Neutrophil (primary cell): Measurements from ENCODE around the gene GATA1.

Experiments
- H3K27ac ChIP-seq: fragments of 200-600 bp; sonication (generic); 2 replicates; pipeline ENCODE4 v1.5.1; 2016; ENCODE audit warnings: mild to moderate bottlenecking, moderate library complexity
- H3K27me3 ChIP-seq: fragments of 200-600 bp; sonication (generic); 2 replicates; pipeline ENCODE4 v1.6.0; 2016; ENCODE audit warnings: mild to moderate bottlenecking
- H3K36me3 ChIP-seq: fragments of 200-600 bp; sonication (generic); 2 replicates; pipeline ENCODE4 v1.5.1; 2017
- H3K4me1 ChIP-seq, 2 experiments: fragments of 200-600 bp in 1 of 2; sonication (generic) in 1 of 2; 1 replicate in 1 of 2; 2 replicates in 1 of 2; pipeline versions ENCODE4 v1.5.1 to v1.6.1; 2013 to 2016; ENCODE audit warnings: low read depth in 1 of 2, low read length in 1 of 2, mild to moderate bottlenecking in 1 of 2, moderate library complexity in 1 of 2; ENCODE audit not compliant: control insufficient read depth in 1 of 2, insufficient read depth in 1 of 2
- H3K4me3 ChIP-seq, 2 experiments: fragments of 200-600 bp in 1 of 2; sonication (generic) in 1 of 2; 1 replicate in 1 of 2; 2 replicates in 1 of 2; pipeline ENCODE4 v1.5.1; 2013 to 2016; ENCODE audit warnings: low read depth in 1 of 2, low read length in 1 of 2, mild to moderate bottlenecking in 1 of 2, moderate library complexity in 1 of 2
- H3K9me3 ChIP-seq: fragments of 200-600 bp; sonication (generic); 2 replicates; pipeline ENCODE4 v1.5.1; 2016
- CTCF ChIP-seq: fragments of 200-600 bp; sonication (generic); IDR thresholded peaks from 2 replicates; pipeline ENCODE4 v1.5.1; 2016; ENCODE audit warnings: antibody characterized with exemption

The GATA1 gene

GRCh38 chrX:48787505-48788443 is 1.4 kb downstream of the GATA1 start:
- Histone ChIP-seq H3K36me3 (no peaks in the 10 kb centered on the region), H3K27ac (no peak overlapping the region), H3K9me3 (no peaks in the 10 kb centered on the region), H3K4me3 (no peak overlapping the region), H3K4me1 (peaks cover 7 to 9% of the 10 kb centered on the region in 2 experiments), H3K27me3 (no peaks in the 10 kb centered on the region)
- TF ChIP-seq CTCF, result no peak

GRCh38 chrX:48789366-48790220 is 3.2 kb downstream of the GATA1 start:
- Histone ChIP-seq H3K4me3 (no peak overlapping the region), H3K36me3 (no peaks in the 10 kb centered on the region), H3K9me3 (no peaks in the 10 kb centered on the region), H3K4me1 (peaks cover 7 to 9% of the 10 kb centered on the region in 2 experiments), H3K27ac (peak overlapping the region; percentile 38), H3K27me3 (no peaks in the 10 kb centered on the region)
- TF ChIP-seq CTCF, result no peak

- Histone ChIP-seq H3K27me3 (no peaks in the 10 kb centered on the region), H3K36me3 (no peaks in the 10 kb centered on the region), H3K4me1 (peaks cover 7 to 9% of the 10 kb centered on the region in 2 experiments), H3K4me3 (no peak overlapping the region), H3K9me3 (no peaks in the 10 kb centered on the region), H3K27ac (no peak overlapping the region)
- no peak for TF ChIP-seq CTCF
Observed at GRCh38 chrX:48790477-48790876, 4.1 kb downstream of the GATA1 start.

GRCh38 chrX:48791063-48791820 is 4.9 kb downstream of the GATA1 start:
- Histone ChIP-seq H3K4me3 (no peak overlapping the region), H3K36me3 (no peaks in the 10 kb centered on the region), H3K27me3 (no peaks in the 10 kb centered on the region), H3K4me1 (peaks cover 7 to 9% of the 10 kb centered on the region in 2 experiments), H3K27ac (no peak overlapping the region), H3K9me3 (no peaks in the 10 kb centered on the region)
- no peak for TF ChIP-seq CTCF

- H3K9me3 ChIP-seq, result no peaks in the 10 kb centered on the region
- TF ChIP-seq CTCF, result no peak
- H3K4me1 ChIP-seq, result peaks cover 7 to 9% of the 10 kb centered on the region in 2 experiments
Observed at GRCh38 chrX:48792219-48792618, 5.8 kb downstream of the GATA1 start.

More at GRCh38 chrX:48792219-48792618, 5.8 kb downstream of the GATA1 start:
- Histone ChIP-seq H3K27ac (no peak overlapping the region), H3K36me3 (no peaks in the 10 kb centered on the region), H3K27me3 (no peaks in the 10 kb centered on the region), H3K4me3 (no peak overlapping the region)
